OCI-LY1 (cell line): ENCODE data around the gene HOXB6.

Source experiments
- H2AFZ ChIP-seq: fragments of 200-600 bp; sonication (generic), shearing (Covaris generic); 2 replicates; pipeline ENCODE4 v1.6.0; 2014; ENCODE audit warnings: antibody characterized with exemption, mild to moderate bottlenecking, low read length
- H3F3A ChIP-seq: fragments of 200-600 bp; sonication (generic), shearing (Covaris generic); 2 replicates; pipeline ENCODE4 v1.6.0; 2014; ENCODE audit warnings: mild to moderate bottlenecking, antibody characterized with exemption, low read length, moderate library complexity; ENCODE audit not compliant: insufficient read depth
- H3K27ac ChIP-seq: fragments of 200-600 bp; sonication (generic); 2 replicates; pipeline ENCODE4 v1.5.1; 2014; ENCODE audit warnings: low read length, mixed run types, mild to moderate bottlenecking, low read depth; ENCODE audit not compliant: poor library complexity, severe bottlenecking
- H3K27me3 ChIP-seq: fragments of 200-600 bp; sonication (generic); 2 replicates; pipeline ENCODE4 v1.6.0; 2014; ENCODE audit warnings: antibody characterized with exemption, mild to moderate bottlenecking, low read length, moderate library complexity; ENCODE audit not compliant: insufficient read depth
- H3K36me3 ChIP-seq: fragments of 200-600 bp; sonication (generic); 2 replicates; pipeline ENCODE4 v1.6.1; 2014; ENCODE audit warnings: mild to moderate bottlenecking, antibody characterized with exemption, low read length, moderate library complexity, mixed read lengths; ENCODE audit not compliant: insufficient read depth
- H3K4me1 ChIP-seq: fragments of 200-600 bp; sonication (generic); 2 replicates; pipeline ENCODE4 v1.5.1; 2014; ENCODE audit warnings: mild to moderate bottlenecking, low read length, moderate library complexity; ENCODE audit not compliant: insufficient read depth, severe bottlenecking
- H3K4me2 ChIP-seq: fragments of 200-600 bp; sonication (generic), shearing (Covaris generic); 2 replicates; pipeline ENCODE4 v1.6.1; 2014; ENCODE audit warnings: low read length
- H3K4me3 ChIP-seq: fragments of 200-600 bp; sonication (generic); 2 replicates; pipeline ENCODE4 v1.5.1; 2014; ENCODE audit warnings: low read length, low read depth, mild to moderate bottlenecking, mixed read lengths; ENCODE audit not compliant: poor library complexity, severe bottlenecking
- H3K79me2 ChIP-seq: fragments of 200-600 bp; shearing (Covaris generic); 2 replicates; pipeline ENCODE4 v1.6.1; 2016; ENCODE audit warnings: mixed run types, low read length, mixed read lengths; ENCODE audit not compliant: insufficient read depth
- H3K9ac ChIP-seq: fragments of 200-600 bp; sonication (generic), shearing (Covaris generic); 2 replicates; pipeline ENCODE4 v1.6.1; 2014; ENCODE audit warnings: mild to moderate bottlenecking, low read length, mixed read lengths
- H3K9me2 ChIP-seq: fragments of 200-600 bp; sonication (generic), shearing (Covaris generic); 2 replicates; pipeline ENCODE4 v1.6.1; 2014; ENCODE audit warnings: low read depth, mild to moderate bottlenecking, low read length, mixed read lengths
- H3K9me3 ChIP-seq: fragments of 200-600 bp; shearing (Covaris generic); 2 replicates; pipeline ENCODE4 v1.6.1; 2014; ENCODE audit warnings: low read length, mixed read lengths
- H4K20me1 ChIP-seq: fragments of 200-600 bp; sonication (generic), shearing (Covaris generic); 2 replicates; pipeline ENCODE4 v1.6.0; 2016; ENCODE audit warnings: mild to moderate bottlenecking, low read length; ENCODE audit not compliant: insufficient read depth
- CTCF ChIP-seq: fragments of 200-600 bp; sonication (generic), shearing (Covaris generic); IDR thresholded peaks from 2 replicates; pipeline ENCODE4 v1.5.1; 2017; ENCODE audit warnings: mild to moderate bottlenecking, antibody characterized with exemption, low read length, moderate library complexity, mixed read lengths
- EZH2 ChIP-seq: fragments of 200-600 bp; sonication (generic), shearing (Covaris generic); IDR thresholded peaks from 2 replicates; pipeline ENCODE4 v1.8.0; 2017; ENCODE audit warnings: borderline replicate concordance, mixed run types, mild to moderate bottlenecking, antibody characterized with exemption, low read length, moderate library complexity, mixed read lengths

The HOXB6 gene

GRCh38 chr17:48593126-48593829 is 11.5 kb downstream of the HOXB6 start, which contains the start of gene HOXB5:
TSS of gene HOXB5 (minus strand) at chr17:48593779. CDS start at chr17:48593682, 97 bp downstream.
- Histone ChIP-seq H3K4me3 (no peak within 1 kb of the TSS), H3K4me1 (no peaks in the 10 kb centered on the region), H3K36me3 (no peaks in the 10 kb centered on the region), H3K27ac (no peak within 1 kb of the TSS), H3K9ac (no peak within 1 kb of the TSS), H3K4me2 (no peak within 1 kb of the TSS), H2AFZ (no peak within 1 kb of the TSS), H3K9me3 (no peaks in the 10 kb centered on the region), H3K27me3 (no peaks in the 10 kb centered on the region), H3F3A (no peaks in the 10 kb centered on the region), H3K79me2 (no peaks in the 10 kb centered on the region), H3K9me2 (no peaks in the 10 kb centered on the region), H4K20me1 (no peaks in the 10 kb centered on the region)
- TF ChIP-seq EZH2 (no peak), CTCF (no peak)

GRCh38 chr17:48592577-48592976 is 12.2 kb downstream of the HOXB6 start:
- H3K9me2 ChIP-seq, result no peaks in the 10 kb centered on the region
- no peaks in the 10 kb centered on the region for H4K20me1 ChIP-seq
- no peak overlapping the region for H3K4me3 ChIP-seq
- no peaks in the 10 kb centered on the region for H3K4me1 ChIP-seq
- H3K27ac ChIP-seq, result no peak overlapping the region
- H3F3A ChIP-seq, result no peaks in the 10 kb centered on the region
- H3K36me3 ChIP-seq, result no peaks in the 10 kb centered on the region
- H3K79me2 ChIP-seq, result no peaks in the 10 kb centered on the region
- no peak for TF ChIP-seq EZH2
- TF ChIP-seq CTCF, result no peak
- H3K4me2 ChIP-seq, result no peak overlapping the region
- H3K9ac ChIP-seq, result no peak overlapping the region
- no peak overlapping the region for H2AFZ ChIP-seq
- no peaks in the 10 kb centered on the region for H3K27me3 ChIP-seq
- H3K9me3 ChIP-seq, result no peaks in the 10 kb centered on the region

GRCh38 chr17:48592057-48592514 is 12.7 kb downstream of the HOXB6 start:
- no peaks in the 10 kb centered on the region for H4K20me1 ChIP-seq
- H3K4me3 ChIP-seq, result no peak overlapping the region

More at GRCh38 chr17:48592057-48592514, 12.7 kb downstream of the HOXB6 start:
- H3K27ac ChIP-seq, result no peak overlapping the region
- H3K9me2 ChIP-seq, result no peaks in the 10 kb centered on the region
- H3K4me1 ChIP-seq, result no peaks in the 10 kb centered on the region
- no peak for TF ChIP-seq CTCF
- TF ChIP-seq EZH2, result no peak
- no peak overlapping the region for H3K4me2 ChIP-seq
- H3K9ac ChIP-seq, result no peak overlapping the region
- no peaks in the 10 kb centered on the region for H3K79me2 ChIP-seq
- no peak overlapping the region for H2AFZ ChIP-seq
- H3K27me3 ChIP-seq, result no peaks in the 10 kb centered on the region
- H3K9me3 ChIP-seq, result no peaks in the 10 kb centered on the region
- no peaks in the 10 kb centered on the region for H3F3A ChIP-seq
- no peaks in the 10 kb centered on the region for H3K36me3 ChIP-seq
